IMR-90 (cell line): ENCODE measurements around the gene LPAR1.

Experiments used
- CEBPB ChIP-seq: IDR thresholded peaks from 2 replicates; pipeline ENCODE4 v1.6.1; 2012; ENCODE audit warnings: low read depth, low read length, improper control_type of control experiment
- CHD1 ChIP-seq: IDR thresholded peaks from 2 replicates; pipeline ENCODE4 v1.6.1; 2012; ENCODE audit warnings: low read depth, low read length, improper control_type of control experiment
- CTCF ChIP-seq: conservative IDR thresholded peaks from 2 replicates; pipeline ENCODE4 v1.5.1; 2012; ENCODE audit warnings: mild to moderate bottlenecking, low read depth, low read length, improper control_type of control experiment
- ELK1 ChIP-seq: fragments of 150-350 bp; IDR thresholded peaks from 2 replicates; pipeline ENCODE4 v1.6.1; 2016; ENCODE audit warnings: low read depth, mild to moderate bottlenecking, low read length, moderate library complexity, borderline replicate concordance
- FOS ChIP-seq: fragments of 150-350 bp; IDR thresholded peaks from 2 replicates; pipeline ENCODE4 v1.6.1; 2016; ENCODE audit warnings: low read depth, low read length
- MAFK ChIP-seq: IDR thresholded peaks from 2 replicates; pipeline ENCODE4 v1.6.1; 2012; ENCODE audit warnings: low read depth, low read length, improper control_type of control experiment
- MAZ ChIP-seq: IDR thresholded peaks from 2 replicates; pipeline ENCODE4 v1.6.1; 2012; ENCODE audit warnings: low read depth, mild to moderate bottlenecking, low read length, improper control_type of control experiment, moderate library complexity, borderline replicate concordance
- POLR2A ChIP-seq: IDR thresholded peaks from 2 replicates; pipeline ENCODE4 v1.6.1; 2012; ENCODE audit warnings: mild to moderate bottlenecking, low read depth, low read length
- RAD21 ChIP-seq: IDR thresholded peaks from 2 replicates; pipeline ENCODE4 v1.6.1; 2012; ENCODE audit warnings: low read length, improper control_type of control experiment
- RCOR1 ChIP-seq: IDR thresholded peaks from 2 replicates; pipeline ENCODE4 v1.6.1; 2012; ENCODE audit warnings: mild to moderate bottlenecking, low read length, improper control_type of control experiment; ENCODE audit not compliant: insufficient replicate concordance
- RFX5 ChIP-seq: IDR thresholded peaks from 2 replicates; pipeline ENCODE4 v1.8.0; 2012; ENCODE audit warnings: low read depth, mild to moderate bottlenecking, low read length, moderate library complexity
- SMC3 ChIP-seq: fragments of 150-350 bp; IDR thresholded peaks from 2 replicates; pipeline ENCODE4 v1.6.1; 2016; ENCODE audit warnings: low read depth, mild to moderate bottlenecking, antibody characterized with exemption, low read length, moderate library complexity
- USF2 ChIP-seq: fragments of 150-350 bp; IDR thresholded peaks from 2 replicates; pipeline ENCODE4 v1.6.1; 2017; ENCODE audit warnings: mild to moderate bottlenecking, antibody characterized with exemption, low read length, low read depth

- TF ChIP-seq CEBPB: no peak
- TF ChIP-seq CTCF: no peak
- TF ChIP-seq POLR2A: no peak
- TF ChIP-seq FOS: no peak
- no peak for TF ChIP-seq RAD21
- no peak for TF ChIP-seq RFX5
- TF ChIP-seq SMC3: no peak
- no peak for TF ChIP-seq MAZ
- no peak for TF ChIP-seq USF2
- TF ChIP-seq RCOR1: no peak
- no peak for TF ChIP-seq ELK1
- TF ChIP-seq MAFK: no peak
- no peak for TF ChIP-seq CHD1
Observed at GRCh38 chr9:111030492-111030891, 7.8 kb downstream of the LPAR1 start.
